Thyroid gland (tissue), 4 donors: ENCODE measurements around the gene MCM5. TPM values are rescaled to one million over a fixed set of nuclear protein-coding genes. Genes with fewer than 3 reads are reported as not detected.

Experiments used
- DNase-seq, 2 donors: peaks; one replicate each; pipeline ENCODE4 v3.0.0-alpha.2; 2019
- H3K27ac ChIP-seq, 3 donors: fragments of 200-600 bp; sonication (generic); 1 replicate in 2 of 3; 2 replicates in 1 of 3; pipeline ENCODE4 v1.5.1; 2016 to 2019; ENCODE audit warnings: mild to moderate bottlenecking in 1 of 3, moderate library complexity in 1 of 3
- H3K27me3 ChIP-seq: fragments of 200-600 bp; sonication (generic); one replicate; pipeline ENCODE4 v1.5.1; 2019
- H3K36me3 ChIP-seq, 2 donors: fragments of 200-600 bp; sonication (generic); one replicate each; pipeline ENCODE4 v1.5.1; 2016 to 2019
- H3K4me1 ChIP-seq, 2 donors: fragments of 200-600 bp; sonication (generic); one replicate each; pipeline ENCODE4 v1.5.1; 2017 to 2019
- H3K4me3 ChIP-seq, 3 donors: fragments of 200-600 bp; sonication (generic); replicated peaks in 1 of 3; 1 replicate in 2 of 3; 2 replicates in 1 of 3; pipeline ENCODE4 v1.5.1; 2016; ENCODE audit warnings: mild to moderate bottlenecking in 1 of 3
- H3K9me3 ChIP-seq: fragments of 200-600 bp; sonication (generic); one replicate; pipeline ENCODE4 v1.5.1; 2017
- POLR2A ChIP-seq, 2 donors: fragments of 450-650 bp; IDR thresholded peaks; one replicate each; pipeline ENCODE4 v1.6.1; 2017; ENCODE audit warnings: antibody characterized with exemption in 2 of 2, mild to moderate bottlenecking in 2 of 2, moderate library complexity in 1 of 2
- WGBS, 2 donors: methylation state at CpG; one replicate each; pipeline ENCODE4 v1.1.5; 2017; 5-methylcytosine and 5-hydroxymethylcytosine counted together
- intact Hi-C: fragments of 100-400 bp; cut with DNase I; formaldehyde crosslinking; loops from one replicate; pipeline ENCODE4 v1.15.1; 2023
- total RNA-seq, 4 donors: library from RNA; depleted of rRNA; stranded (reverse); fragments of >200 nt; gene quantifications; one replicate each; pipeline ENCODE4 v1.2.3, GENCODE V29; 2016
- TF ChIP-seq, protein P1 (sequence below), 6 experiments: fragments of 200-600 bp in 3 of 6; fragments of 450-650 bp in 3 of 6; sonication (generic) in 3 of 6; IDR thresholded peaks; one replicate each; pipeline ENCODE4 v1.5.1; 2016 to 2019; ENCODE audit warnings: antibody characterized with exemption in 6 of 6, mild to moderate bottlenecking in 2 of 6, inconsistent platforms in 1 of 6, moderate library complexity in 1 of 6

The MCM5 gene
- total RNA-seq, 4 donors from 2014 or later = 16.7 to 34.7 (median 25.1) TPM

DNA sequence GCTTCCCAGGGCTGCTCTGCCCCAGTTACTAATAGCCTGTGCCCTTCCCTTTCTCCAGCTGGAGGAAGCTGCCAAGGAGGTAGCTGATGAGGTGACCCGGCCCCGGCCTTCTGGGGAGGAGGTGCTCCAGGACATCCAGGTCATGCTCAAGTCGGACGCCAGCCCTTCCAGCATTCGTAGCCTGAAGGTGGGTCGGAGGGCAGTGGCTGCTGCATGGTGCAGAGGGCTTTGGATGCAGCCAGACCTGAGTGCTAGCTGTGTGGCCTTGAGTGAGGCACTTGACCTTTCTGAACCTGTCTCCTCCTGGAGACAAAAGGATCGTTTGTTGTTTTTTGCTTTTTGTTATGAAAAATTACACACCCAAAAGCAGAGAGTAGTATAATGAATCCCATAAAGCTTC is 3.4 kb downstream of the MCM5 start:
- intact Hi-C loops = no loop called here
- no peak for DNase-seq
- H3K4me1 ChIP-seq = peaks cover 10 to 13% of the 10 kb centered on the region in 2 donors
- H3K36me3 ChIP-seq = peaks cover 15 to 19% of the 10 kb centered on the region in 2 donors
- H3K9me3 ChIP-seq = no peaks in the 10 kb centered on the region
- TF ChIP-seq, protein P1, sequence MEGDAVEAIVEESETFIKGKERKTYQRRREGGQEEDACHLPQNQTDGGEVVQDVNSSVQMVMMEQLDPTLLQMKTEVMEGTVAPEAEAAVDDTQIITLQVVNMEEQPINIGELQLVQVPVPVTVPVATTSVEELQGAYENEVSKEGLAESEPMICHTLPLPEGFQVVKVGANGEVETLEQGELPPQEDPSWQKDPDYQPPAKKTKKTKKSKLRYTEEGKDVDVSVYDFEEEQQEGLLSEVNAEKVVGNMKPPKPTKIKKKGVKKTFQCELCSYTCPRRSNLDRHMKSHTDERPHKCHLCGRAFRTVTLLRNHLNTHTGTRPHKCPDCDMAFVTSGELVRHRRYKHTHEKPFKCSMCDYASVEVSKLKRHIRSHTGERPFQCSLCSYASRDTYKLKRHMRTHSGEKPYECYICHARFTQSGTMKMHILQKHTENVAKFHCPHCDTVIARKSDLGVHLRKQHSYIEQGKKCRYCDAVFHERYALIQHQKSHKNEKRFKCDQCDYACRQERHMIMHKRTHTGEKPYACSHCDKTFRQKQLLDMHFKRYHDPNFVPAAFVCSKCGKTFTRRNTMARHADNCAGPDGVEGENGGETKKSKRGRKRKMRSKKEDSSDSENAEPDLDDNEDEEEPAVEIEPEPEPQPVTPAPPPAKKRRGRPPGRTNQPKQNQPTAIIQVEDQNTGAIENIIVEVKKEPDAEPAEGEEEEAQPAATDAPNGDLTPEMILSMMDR (IDR thresholded peaks at IDR 0.05) = no peak
- no peak for TF ChIP-seq POLR2A (IDR thresholded peaks at IDR 0.05)
- 70 to 73% methylated on average over 7 of the region's 7 CpGs for WGBS, 2 donors
- H3K27me3 ChIP-seq = no peaks in the 10 kb centered on the region
- no peak overlapping the region for H3K27ac ChIP-seq
- H3K4me3 ChIP-seq = no peak overlapping the region

DNA sequence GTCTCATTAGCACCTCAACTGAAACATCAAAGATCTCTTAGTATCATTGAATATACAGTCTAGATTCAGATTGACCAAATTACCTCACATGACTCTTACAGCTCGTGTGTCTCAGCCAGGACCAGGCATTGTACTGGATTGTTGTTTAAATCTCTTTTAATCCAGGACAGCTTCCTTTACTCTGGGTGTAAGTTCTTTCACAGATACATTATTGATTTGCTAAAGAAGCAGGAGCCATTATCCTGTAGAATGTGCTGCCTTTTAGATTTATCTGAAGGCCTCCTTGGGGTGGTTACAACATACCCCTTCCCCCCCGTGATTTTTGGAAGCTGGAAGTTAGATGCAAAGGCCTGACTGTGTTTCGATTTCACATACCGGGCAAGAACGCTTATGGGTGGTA is 4.2 kb downstream of the MCM5 start:
- no peaks in the 10 kb centered on the region for H3K27me3 ChIP-seq
- H3K4me3 ChIP-seq = no peak overlapping the region
- DNase-seq = no peak
- TF ChIP-seq, protein P1 (IDR thresholded peaks at IDR 0.05) = no peak
- no peak overlapping the region for H3K27ac ChIP-seq
- H3K4me1 ChIP-seq = peaks cover 10 to 11% of the 10 kb centered on the region in 2 donors
- H3K9me3 ChIP-seq = no peaks in the 10 kb centered on the region
- intact Hi-C loops = no loop called here
- WGBS, 2 donors = 89 to 90% methylated on average over 5 of the region's 5 CpGs
- peaks cover 20 to 26% of the 10 kb centered on the region in 2 donors for H3K36me3 ChIP-seq

DNA sequence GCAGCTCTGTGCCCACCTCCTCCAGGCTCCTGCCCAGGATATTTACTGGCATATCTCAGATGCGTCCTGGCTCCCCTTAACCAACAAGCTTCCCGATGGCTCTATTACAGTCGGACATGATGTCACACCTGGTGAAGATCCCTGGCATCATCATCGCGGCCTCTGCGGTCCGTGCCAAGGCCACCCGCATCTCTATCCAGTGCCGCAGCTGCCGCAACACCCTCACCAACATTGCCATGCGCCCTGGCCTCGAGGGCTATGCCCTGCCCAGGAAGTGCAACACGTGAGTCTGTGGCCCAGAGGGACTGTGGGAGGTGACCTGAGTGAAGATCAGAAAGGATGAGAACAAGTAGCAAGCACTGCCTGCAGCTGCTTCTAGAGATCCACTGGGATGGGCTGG is 6.5 kb downstream of the MCM5 start:
- no peak for DNase-seq
- intact Hi-C loops = no loop called here
- Histone ChIP-seq H3K36me3 (peaks cover 26 to 31% of the 10 kb centered on the region in 2 donors), H3K27me3 (no peaks in the 10 kb centered on the region), H3K27ac (no peak overlapping the region), H3K4me1 (no peaks in the 10 kb centered on the region), H3K9me3 (no peaks in the 10 kb centered on the region), H3K4me3 (no peak overlapping the region)
- TF ChIP-seq, protein P1 (IDR thresholded peaks at IDR 0.05) = no peak
- TF ChIP-seq POLR2A (IDR thresholded peaks at IDR 0.05) = no peak
- 93 to 98% methylated on average over 10 to 13 of the region's 13 CpGs for WGBS, 2 donors

DNA sequence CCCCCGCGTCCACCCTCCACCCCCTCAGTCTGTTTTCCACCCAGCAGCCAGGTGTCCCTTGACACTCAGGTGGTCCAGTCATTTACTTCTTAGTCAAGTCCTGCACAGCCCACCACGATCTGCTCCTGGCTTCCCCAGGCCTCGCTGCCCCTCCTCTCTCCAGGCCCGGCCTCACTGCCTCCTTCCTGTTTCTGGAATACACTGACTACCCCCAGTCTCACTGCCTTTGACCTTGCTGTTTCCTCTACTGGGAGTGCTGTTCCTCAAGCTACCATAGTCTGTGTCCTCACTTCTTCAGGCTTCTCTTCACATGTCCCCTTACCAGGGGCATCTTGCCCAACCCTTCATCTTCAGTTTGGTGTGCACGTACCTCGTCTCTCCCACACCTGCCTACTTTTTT is 7.4 kb downstream of the MCM5 start:
- Histone ChIP-seq H3K4me3 (no peak overlapping the region), H3K27ac (no peak overlapping the region), H3K9me3 (no peaks in the 10 kb centered on the region), H3K27me3 (no peaks in the 10 kb centered on the region), H3K4me1 (no peaks in the 10 kb centered on the region), H3K36me3 (peaks cover 26 to 31% of the 10 kb centered on the region in 2 donors)
- no peak for TF ChIP-seq POLR2A (IDR thresholded peaks at IDR 0.05)
- TF ChIP-seq, protein P1 (IDR thresholded peaks at IDR 0.05) = no peak
- intact Hi-C loops = no loop called here
- WGBS, 2 donors = 78 to 90% methylated on average over 7 of the region's 7 CpGs
- no peak for DNase-seq

DNA sequence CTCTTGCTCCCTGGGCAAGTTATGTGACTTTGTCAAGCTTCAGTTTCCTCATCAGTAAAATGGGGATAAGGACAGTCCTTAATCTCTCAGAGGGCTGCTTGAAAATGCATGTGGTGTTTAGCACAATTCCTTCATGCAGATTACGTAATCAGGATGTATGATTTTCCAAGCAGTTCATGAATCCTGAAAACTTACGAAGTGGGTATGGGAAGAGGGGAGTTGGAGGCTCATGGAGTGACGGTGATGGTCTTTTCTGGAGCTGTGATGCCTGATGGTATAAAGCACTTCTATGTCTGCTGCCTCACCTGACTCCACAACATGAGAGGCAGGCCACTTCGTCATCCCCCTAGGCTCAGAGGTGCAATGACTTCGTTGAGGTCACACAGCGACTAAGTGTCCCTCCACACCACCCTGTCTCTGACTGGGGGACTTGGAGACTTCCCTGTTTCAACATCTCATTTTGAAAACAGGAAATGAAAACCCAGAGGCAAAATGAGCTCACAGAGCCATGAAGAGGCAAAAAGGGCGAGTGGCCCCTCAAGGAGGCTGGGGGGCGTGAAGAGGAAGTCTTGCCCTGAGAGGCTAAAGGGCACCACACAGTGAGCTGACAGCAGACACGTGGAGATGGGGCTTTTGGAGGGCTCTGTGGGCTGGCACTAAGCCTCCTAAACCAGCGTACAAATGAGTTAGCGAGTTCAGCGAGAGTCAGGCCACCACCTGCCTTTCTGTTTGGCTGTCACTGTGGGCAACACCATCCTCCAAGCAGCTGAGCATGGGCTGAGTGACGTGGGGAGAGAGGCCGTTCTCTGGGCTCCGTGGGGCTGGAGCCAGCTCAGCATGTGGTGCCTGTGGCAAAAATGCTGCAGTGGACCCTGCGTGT is 10.1 kb downstream of the MCM5 start:
- Histone ChIP-seq H3K36me3 (peaks cover 31 to 39% of the 10 kb centered on the region in 2 donors), H3K27ac (no peak overlapping the region), H3K27me3 (no peaks in the 10 kb centered on the region), H3K4me3 (no peak overlapping the region), H3K4me1 (no peaks in the 10 kb centered on the region), H3K9me3 (no peaks in the 10 kb centered on the region)
- TF ChIP-seq POLR2A (IDR thresholded peaks at IDR 0.05) = no peak
- TF ChIP-seq, protein P1 (IDR thresholded peaks at IDR 0.05) = no peak
- DNase-seq = no peak
- 84% methylated on average over 16 of the region's 16 CpGs for WGBS, 2 donors
- intact Hi-C loops = no loop called here
